NCI-H187 (cell line): ENCODE results near the gene XRCC5.
"Not testable (repeated sequence)": the region's sequence is repeated elsewhere in the genome, so short reads cannot be mapped to it uniquely, and the experiment has no call there.

Experiments used
- DNase-seq, 2 experiments: peaks; one replicate each; lab custom pipeline; 2025; lab: John Stamatoyannopoulos, UW

The XRCC5 gene

DNA sequence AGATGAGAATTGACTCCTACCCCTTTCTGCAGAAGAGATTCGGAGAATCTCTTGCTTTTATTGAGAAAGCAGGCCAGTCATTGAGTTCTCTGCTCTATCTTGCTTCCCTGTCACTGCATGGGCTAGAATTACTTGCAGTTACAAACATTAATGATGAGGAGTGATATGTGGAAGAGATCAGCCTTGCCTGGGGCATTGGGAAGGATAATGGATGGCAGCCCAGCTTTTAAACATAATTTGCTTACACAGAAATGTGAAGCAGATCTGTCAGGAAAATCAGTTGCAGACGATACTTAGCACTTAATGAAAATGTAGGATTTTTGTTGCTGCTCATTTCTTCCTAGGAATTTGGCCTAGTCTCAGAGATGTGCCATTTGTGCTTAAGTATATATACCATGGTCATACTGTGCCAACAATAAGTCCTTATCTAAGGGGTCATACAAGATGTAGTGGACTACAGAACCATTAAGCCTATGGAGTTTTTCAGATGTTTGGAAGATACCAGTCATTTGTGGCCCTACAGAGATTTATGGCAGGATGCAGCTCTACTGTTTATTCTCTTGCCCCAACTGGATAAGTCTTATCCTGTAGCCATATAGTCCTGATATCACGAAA lies 92.7 kb downstream of the XRCC5 start:
- DNase-seq: no peak

DNA sequence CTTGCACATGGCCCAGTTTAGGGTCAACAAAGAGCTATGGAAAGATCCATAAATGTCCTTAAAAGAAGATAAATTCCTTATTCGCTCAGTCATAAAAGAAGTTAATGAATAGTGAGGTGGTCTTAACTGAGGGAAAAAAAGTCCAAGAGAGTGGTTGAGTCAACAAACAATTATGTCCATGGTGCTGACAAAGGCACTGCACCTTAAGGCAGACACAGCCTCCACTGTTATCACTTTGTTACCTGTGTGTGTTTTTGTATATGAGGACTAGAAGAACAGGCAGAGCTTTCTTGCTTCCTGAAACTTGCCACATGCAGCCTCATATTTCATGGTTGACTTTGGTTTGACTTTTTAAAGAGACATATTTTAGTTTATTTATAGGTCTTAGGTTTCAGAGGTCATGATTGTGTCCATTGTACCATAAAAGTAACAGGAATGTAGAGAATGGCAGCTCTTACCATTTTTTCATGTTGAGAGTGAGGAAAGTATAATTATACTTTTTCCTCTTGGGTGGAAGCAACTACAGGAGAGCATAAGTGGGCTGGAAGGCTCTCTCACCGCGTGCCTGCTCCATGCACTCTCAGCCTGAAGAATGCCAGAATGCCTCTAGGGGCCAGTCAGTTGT lies 93.6 kb downstream of the XRCC5 start:
- DNase-seq: no peak

DNA sequence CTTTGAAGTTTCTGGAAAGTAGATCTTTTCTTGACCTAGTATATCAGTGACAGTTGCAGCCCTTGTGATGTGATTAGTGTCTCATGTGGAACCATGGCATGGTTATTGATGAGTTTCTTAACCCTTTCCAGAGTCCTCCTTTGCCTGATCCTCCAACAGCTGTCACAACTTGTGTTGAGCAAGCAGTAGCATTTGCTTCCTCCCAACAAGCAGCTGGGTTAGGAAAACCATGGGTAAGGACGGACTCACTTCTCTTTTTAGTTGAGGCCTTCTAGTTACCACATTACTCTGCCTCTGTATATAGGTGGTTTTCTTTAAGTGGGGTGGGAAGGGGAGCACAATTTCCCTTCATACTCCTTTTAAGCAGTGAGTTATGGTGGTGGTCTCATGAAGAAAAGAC lies 96.3 kb downstream of the XRCC5 start:
- DNase-seq: no peak

DNA sequence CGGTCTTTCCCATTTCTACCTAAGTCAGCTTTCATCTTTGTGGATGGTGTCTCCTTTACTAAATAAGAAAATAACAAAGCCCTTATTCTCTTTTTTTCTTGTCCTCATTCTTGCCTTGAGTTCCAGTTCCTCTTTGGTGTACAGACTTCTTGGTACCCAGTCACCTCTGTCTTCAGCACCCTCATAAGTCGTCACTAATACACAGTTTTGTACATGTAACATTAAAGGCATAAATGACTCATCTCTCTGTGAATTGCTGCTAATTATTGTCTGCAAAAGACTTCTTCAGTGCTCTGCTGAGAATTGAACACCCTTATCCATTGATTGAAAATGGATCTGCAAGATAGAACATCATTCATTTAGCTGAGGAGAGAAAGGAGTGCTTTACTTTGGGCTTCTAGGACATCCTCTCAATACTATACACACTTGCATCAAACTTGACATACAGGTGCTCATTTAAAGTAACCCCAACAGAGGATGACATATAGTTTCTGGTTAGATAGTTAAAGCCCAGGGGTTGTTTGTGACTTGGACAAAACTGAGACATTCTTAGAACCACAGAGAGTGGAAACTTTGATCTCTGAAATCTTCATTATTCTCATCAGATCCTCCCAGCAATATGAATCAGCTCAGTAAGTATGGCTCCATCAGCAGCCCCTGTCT lies 97.0 kb downstream of the XRCC5 start:
- no peak for DNase-seq

DNA sequence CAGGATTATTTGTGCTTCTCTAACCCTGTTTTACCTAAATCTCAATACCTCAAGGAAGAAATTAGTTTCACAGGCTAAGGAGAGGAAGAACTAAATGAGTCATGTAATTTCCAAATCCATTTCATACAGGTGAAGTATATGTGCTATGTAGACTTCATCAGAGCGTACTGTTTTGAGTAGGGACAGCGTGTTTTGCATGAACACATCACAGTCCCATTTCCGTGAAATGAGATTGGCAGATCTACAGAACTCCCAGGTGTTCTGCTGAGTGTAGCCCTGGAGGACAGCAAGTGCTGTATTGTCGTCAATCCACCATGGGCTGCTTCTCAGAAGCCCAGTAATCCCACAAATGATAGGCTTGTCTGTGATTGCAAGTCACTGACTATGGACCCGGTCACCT lies 97.7 kb downstream of the XRCC5 start:
- no peak for DNase-seq

DNA sequence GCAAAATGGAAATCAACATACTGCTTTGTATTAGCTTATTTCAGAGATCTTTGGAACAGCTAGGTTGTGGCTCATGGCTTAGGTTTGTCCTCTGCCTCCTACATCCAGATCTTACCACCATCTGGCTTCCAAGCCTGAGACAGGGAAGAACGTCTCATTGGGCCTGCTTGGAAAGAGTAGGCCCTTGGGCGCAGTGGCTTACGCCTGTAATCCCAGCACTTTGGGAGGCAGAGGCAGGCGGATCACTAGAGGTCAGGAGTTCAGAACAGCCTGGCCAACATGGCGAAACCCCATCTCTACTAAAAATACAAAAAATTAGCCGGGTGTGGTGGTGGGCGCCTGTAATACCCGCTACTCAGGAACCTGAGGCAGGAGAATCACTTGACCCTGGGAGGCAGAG lies 99.5 kb downstream of the XRCC5 start:
- DNase-seq: not testable (repeated sequence)

DNA sequence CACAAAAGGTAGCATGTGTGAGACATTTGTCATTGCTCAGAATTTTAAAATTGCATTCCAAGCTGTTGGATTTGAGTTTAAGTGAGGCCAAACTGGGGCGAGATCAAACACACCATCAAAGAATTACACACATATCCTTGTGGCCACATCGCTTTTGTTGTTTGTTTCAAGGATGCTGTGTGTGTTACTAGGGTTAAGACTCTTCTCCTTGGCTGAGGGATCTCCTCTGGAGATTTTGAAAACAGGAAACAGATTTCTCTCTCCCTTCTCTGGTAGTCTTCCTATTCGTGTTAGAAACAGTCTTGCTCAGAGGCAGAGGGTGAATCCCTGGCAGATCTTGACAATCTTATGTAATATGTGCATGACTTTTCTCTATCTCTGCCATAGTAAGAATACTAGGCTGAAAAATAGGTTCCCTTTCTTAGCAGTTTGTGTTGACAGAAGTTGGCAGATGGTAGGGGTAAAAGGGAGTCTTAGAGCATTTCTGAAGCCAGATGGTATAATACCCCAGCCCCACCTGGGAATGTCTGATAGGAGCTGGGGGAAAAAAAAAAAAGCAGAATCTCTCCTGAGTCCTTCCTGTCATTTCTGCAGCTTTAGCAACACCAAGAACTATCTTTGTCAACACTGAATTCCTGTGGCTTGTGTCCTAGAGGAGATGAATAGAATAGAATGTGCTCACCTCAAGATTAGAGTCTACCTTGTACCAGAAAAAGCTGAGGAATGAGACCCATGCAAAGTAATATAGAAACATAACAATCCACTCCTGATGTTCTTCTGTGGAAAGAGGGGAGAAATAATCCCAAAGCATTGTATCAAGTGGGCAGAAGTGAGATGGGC lies 101.8 kb downstream of the XRCC5 start:
- no peak for DNase-seq

DNA sequence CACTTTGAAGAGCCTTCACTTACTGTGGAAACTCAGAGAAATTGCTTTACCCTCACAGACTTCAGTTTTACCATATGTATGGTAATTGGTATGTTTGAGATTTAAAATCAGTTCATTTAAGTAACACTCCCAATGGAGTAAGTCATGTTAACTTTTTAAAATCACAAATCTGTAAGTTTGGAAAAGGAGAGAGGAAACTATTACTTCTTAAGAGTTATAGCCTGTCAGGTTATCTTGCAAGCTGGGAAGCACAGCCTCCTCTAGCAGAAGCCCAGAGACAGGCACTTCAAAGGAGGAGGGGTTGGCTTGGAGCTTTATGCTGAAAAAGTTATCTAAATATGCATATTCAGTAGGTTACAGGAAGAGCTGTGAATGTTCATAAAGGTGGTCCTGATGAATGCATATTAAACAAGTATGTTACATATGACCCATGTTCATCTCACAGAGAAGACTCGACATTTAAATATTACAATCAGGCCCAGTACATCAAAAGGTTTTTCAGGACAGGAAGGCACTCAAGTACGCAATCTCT lies 102.5 kb downstream of the XRCC5 start:
- DNase-seq: no peak

DNA sequence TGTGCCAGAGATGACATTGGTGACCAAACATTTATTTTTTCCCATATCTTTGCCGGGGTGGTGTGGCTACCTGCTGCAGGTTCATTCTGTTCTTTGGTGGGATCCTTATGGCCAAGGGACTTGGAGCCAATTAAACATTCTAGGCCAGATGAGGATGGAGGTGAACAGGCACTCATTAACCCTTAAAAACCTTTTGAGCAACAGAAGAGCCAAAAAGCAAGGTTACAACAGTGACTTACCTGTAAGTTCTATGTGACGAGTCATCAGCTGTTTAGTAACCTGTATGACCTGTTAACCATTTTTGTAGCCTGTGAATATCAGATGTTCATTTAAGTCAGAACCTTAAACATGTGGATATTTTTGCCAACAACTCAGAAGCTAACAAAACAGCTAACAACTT lies 105.6 kb downstream of the XRCC5 start:
- DNase-seq: no peak

DNA sequence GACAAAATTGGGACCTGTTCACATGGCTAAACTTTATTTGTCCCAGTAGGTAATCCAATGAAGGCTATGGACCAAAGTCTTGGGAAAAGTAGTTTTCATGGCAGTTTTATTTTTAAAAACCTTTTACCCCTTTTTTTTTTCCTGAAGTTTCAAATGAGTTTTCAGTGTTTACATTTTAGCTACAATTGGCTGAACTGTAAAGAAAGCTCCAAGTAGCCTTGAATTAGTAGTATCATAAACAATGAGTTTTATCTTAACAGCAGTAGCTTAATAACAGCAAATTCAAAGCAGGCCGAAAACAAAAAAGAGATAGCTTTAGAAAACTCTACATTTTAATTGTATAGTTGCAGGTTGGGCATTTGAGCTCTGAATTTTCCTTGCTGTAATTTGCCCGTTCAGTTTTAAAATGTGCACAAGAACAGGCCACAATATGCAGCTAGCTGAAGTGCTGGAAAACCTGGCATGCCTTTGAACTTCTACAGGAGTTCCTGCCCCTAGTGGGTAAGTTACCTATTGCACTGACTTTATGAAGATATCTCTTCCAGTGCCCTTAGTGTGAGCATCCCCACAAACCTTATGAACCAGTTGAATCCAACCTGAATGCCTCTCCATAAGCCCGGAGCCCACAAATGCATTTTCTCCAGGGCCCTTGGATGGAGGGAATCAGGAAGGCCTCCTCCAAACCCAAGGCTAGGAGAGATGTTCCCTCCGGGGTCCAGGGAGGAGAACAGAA lies 106.7 kb downstream of the XRCC5 start:
- no peak for DNase-seq

DNA sequence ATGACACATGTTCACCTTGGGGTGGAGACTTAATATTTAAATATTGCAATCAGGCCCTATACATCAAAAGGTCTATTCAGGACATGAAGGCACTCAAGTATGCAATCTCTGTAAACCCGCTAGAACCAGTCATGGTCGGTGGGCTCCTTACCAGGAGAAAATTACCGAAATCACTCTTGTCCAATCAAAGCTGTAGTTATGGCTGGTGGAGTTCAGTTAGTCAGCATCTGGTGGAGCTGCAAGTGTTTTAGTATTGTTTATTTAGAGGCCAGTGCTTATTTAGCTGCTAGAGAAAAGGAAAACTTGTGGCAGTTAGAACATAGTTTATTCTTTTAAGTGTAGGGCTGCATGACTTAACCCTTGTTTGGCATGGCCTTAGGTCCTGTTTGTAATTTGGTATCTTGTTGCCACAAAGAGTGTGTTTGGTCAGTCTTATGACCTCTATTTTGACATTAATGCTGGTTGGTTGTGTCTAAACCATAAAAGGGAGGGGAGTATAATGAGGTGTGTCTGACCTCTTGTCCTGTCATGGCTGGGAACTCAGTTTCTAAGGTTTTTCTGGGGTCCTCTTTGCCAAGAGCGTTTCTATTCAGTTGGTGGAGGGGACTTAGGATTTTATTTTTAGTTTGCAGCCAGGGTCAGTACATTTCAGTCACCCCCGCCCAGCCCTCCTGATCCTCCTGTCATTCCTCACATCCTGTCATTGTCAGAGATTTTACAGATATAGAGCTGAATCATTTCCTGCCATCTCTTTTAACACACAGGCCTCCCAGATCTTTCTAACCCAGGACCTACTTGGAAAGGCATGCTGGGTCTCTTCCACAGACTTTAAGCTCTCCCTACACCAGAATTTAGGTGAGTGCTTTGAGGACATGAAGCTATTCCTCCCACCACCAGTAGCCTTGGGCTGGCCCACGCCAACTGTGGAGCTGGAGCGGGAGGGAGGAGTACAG lies 108.1 kb downstream of the XRCC5 start:
- DNase-seq: no peak

DNA sequence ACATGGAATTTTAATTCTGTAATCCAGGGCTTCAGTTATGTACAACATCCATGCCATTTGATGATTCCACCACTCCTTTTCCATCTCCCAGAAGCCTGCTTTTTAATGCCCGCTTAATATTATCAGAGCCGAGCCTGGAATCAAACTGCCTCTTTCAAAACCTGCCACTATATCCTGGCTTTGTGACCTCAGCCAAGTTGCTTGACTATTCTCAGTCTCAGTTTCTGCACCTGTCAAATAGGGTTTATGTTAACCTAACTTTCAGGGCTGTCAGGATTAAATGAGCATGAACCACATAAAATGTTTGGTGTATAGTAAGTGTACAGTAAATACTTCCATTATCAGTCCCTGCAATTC lies 108.7 kb downstream of the XRCC5 start:
- DNase-seq: no peak

DNA sequence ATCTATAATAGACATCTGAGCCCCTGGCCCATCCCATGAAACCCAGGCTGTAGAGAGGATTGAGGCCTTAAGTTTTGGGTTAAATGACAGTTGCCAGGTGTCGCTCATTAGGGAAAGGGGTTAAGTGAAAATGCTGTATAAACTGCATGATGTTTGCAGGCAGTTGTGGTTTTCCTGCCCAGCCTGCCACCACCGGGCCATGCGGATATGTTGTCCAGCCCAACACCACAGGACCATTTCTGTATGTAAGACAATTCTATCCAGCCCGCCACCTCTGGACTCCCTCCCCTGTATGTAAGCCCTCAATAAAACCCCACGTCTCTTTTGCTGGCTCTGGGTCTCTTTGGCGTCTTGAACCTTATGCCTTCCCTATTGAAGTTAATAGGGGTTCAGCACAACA lies 110.7 kb downstream of the XRCC5 start:
- no peak for DNase-seq

DNA sequence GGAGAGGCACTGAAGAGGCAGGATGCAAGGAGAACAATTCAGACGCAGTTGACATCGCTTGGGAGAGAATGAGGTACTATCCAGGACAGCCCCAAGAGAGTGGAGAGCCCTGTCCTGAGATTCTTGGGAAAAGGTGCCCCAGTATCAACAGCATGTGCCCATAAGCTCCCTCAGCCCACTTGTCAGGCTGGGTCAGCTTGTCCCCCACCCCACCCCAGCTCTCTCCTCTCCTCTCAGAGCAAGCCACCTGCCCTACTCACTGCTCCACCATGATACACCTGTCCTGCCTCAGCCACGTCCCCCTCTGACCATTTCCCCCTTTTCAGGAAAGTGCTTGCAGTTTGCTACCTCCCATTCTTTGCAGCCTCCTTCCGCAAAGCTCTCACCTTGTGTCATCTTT lies 111.8 kb downstream of the XRCC5 start:
- DNase-seq: no peak

DNA sequence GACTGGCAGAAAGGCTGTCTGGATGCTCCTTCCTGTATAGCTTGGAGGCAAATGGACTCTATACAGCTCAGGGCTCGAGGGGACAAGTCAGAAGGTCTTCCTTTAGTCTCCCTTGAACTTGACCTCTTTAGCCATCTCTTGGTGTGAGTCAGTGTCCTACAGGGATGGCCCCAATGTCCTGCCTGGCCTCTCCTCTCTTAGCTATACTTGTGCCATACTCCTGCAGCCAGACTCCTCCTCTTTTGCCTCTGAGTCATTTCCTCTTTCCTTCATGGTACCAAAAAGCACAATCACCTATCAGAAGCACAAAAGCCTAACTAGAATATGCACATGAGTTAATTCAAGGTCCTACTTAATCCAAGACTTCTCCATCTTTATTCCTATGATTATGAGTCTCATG lies 112.7 kb downstream of the XRCC5 start:
- no peak for DNase-seq

DNA sequence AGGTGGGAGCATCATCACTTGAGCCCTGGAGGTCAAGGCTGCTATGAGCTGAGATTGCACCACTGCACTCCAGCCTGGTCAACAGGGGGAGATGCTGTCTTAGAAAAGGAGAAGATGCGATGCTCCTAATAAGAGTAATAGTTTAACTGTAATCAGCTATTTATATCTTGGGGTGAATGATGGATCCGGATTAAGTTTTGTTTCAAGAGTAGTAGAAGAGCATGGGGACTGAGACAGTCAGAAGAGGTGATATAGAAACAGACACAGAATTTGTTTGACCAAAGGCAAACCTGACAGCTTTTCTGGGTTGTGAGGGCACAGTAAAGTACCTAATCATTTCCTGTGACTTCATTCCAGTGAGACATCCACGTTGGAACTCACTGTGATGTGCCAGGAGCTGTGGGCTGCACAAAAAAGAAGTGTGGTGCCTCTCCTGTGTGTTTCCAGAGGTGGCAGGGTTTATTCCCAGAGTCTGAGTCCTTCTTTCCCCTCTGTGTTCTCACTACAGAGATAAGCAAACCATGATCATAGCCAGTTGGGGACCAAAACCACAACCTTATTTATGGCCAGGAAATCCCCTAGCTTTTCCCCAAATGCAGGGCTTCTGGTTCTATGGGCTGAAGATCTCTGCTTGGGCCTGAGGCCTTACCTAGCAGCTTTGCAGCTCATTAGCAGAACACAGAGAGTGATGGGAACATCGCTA lies 113.7 kb downstream of the XRCC5 start:
- DNase-seq: no peak

DNA sequence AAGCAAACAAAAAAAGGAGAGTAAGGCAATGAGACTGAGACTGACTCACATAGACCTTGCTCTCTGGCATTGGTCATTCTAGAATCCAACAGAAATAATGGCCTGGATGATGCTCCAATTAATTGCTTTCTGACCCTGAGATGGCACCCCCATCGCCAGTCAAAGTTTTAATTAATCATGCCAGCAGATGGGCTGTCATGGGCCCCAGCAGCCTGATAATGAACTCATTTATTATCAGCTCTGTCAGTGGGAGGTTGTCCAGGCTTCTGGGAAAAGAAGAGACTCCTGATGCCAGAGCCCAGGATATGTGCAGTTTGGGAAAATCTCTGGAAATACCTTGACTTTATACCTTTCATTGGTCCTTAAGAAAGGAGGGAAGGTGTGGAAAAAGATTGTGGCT lies 115.2 kb downstream of the XRCC5 start:
- DNase-seq: no peak

DNA sequence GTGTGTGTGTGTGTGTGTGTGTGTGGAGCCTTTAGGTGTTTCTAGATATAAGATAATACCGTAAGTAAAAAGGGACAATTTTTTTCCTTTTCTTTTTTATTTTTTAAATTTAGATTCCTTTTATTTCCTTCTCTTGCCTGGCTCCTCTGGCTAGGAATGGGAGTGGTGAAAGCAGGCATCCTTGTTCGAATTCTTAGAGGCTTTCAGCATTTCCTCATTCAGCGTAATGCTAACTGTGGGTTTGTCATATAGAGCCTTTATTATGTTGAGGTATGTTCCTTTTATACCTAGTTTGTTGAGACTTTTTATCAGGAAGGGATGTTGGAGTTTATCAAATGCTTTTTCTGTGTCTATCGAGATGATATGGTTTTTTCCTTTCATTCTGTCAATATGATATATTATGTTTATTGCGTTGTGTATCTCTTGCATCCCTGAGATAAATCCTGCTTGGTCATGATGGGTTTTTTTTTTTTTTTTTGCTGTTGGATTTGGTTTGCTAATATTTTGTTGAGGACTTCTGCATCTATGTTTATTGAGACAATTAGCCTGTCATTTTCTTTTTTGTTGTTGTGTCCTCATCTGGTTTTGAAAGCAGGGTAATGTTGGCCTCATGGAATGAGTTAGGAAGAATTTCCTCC lies 120.2 kb downstream of the XRCC5 start:
- DNase-seq: no peak

DNA sequence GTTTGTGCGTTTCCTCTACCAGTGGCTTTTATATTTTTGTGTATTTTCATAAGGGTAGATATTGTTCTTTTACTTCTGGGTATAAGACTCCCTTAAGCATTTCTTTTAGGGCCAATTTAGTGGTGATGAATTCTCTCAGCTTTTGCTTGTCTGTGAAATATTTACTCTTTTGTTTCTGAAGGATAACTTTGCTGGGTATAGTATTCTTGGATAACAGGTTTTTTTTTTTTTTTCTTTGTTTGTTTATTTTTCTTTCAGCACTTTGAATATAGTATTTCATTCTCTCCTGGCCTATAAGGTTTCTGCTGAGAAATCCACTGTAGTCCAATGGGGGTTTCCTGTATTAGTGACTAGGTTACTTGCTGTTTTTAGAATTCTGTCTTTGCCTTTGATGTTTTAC lies 122.7 kb downstream of the XRCC5 start:
- DNase-seq: no peak

DNA sequence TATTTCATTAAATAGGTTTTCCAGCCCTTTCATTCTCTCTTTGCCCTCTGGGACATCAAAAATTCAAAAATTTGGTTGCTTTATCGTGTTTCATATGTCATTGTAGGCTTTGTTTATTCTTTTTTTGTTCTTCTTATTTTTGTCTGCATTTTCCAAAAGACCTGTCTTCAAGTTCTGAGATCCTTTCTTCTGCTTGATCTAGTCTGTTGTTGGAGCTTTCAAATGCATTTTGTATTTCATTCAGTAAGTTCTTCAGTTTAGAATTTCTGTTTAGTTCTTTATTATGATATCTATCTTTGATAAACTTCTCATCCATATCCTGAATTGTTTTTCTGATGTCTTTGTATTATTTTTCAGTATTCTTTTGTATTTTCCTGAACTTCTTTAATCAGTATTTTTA lies 123.6 kb downstream of the XRCC5 start:
- no peak for DNase-seq
